Memory B cell (primary cell): Measurements from ENCODE around the gene BPIFB2.

Experiments
- ATAC-seq: fragments of 150-1000 bp; cut with Tn5 transposase; 2 replicates; pipeline ENCODE4 v1.10.0; 2021; ENCODE audit warnings: low read depth, mild to moderate bottlenecking, moderate library complexity
- DNase-seq, 2 donors: peaks; one replicate each; pipeline ENCODE4 v3.0.0; 2022; ENCODE audit warnings: low spot score in 2 of 2
- H3K27ac Mint-ChIP-seq: one replicate; pipeline ENCODE4 v1.8.0; 2022; ENCODE audit warnings: mild to moderate bottlenecking, moderate library complexity, mixed read lengths
- H3K27me3 Mint-ChIP-seq: one replicate; pipeline ENCODE4 v1.8.0; 2022; ENCODE audit warnings: mixed read lengths
- H3K36me3 Mint-ChIP-seq: one replicate; pipeline ENCODE4 v1.8.0; 2022; ENCODE audit warnings: mild to moderate bottlenecking, mixed read lengths
- H3K4me1 Mint-ChIP-seq: one replicate; pipeline ENCODE4 v1.8.0; 2022; ENCODE audit warnings: mixed read lengths
- H3K4me3 Mint-ChIP-seq: one replicate; pipeline ENCODE4 v1.8.0; 2022; ENCODE audit warnings: mild to moderate bottlenecking, moderate library complexity, mixed read lengths
- H3K9me3 Mint-ChIP-seq: one replicate; pipeline ENCODE4 v1.8.0; 2022; ENCODE audit warnings: mixed read lengths

BPIFB2 gene

DNA sequence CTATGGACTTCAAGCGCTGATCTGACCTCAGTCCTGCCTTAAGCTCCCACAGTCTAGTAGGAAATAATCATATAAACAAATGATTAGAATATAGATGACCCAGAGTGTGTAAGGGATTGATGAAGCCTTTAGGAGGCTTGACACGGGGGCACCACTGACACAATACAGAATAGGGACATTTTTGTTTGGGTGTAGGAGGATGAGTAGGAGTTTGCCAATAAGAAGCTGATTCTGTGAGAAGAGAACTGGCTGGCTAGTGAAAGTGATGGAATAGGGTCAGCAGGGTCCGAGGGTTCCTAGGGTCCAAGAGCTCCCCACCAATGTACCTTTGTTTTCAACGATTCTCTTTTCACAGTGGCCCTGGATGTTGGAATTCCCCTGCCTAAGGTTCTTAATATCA lies 64.9 kb downstream of the BPIFB2 start:
- DNase-seq = no peak
- H3K9me3 Mint-ChIP-seq = no peaks in the 10 kb centered on the region
- peaks cover 5% of the 10 kb centered on the region for H3K27me3 Mint-ChIP-seq
- no peak overlapping the region for H3K27ac Mint-ChIP-seq
- no peaks in the 10 kb centered on the region for H3K36me3 Mint-ChIP-seq
- no peak for ATAC-seq
- H3K4me1 Mint-ChIP-seq = peaks cover 2% of the 10 kb centered on the region
- H3K4me3 Mint-ChIP-seq = no peak overlapping the region

DNA sequence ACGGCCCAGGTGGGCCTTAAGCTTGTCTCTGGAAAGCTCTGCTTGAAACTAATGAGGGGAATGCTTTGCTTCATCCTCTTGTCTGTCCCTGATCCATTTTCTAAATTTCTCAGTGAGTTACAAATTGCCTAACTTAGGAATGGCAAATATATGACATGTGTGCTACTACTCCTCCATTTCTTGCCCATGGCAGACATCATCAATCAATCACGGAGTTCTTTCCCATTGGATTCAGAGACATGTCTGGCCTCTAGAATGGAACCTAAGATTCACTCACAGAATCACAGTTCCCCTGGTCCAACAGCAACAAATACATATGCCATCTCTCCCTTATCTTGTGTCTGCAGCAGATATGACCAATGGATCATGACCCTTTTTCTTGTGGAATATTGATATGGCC lies 65.3 kb downstream of the BPIFB2 start:
- no peak for DNase-seq
- Mint-ChIP-seq H3K9me3 (no peaks in the 10 kb centered on the region), H3K27me3 (peaks cover 7% of the 10 kb centered on the region), H3K36me3 (no peaks in the 10 kb centered on the region), H3K4me3 (no peak overlapping the region), H3K4me1 (peaks cover 2% of the 10 kb centered on the region), H3K27ac (no peak overlapping the region)
- ATAC-seq = no peak
